ENCODE results near the gene SH2D3A.
"Not testable (repeated sequence)": the region's sequence is repeated elsewhere in the genome, so short reads cannot be mapped to it uniquely, and the experiment has no call there.

The SH2D3A gene

DNA sequence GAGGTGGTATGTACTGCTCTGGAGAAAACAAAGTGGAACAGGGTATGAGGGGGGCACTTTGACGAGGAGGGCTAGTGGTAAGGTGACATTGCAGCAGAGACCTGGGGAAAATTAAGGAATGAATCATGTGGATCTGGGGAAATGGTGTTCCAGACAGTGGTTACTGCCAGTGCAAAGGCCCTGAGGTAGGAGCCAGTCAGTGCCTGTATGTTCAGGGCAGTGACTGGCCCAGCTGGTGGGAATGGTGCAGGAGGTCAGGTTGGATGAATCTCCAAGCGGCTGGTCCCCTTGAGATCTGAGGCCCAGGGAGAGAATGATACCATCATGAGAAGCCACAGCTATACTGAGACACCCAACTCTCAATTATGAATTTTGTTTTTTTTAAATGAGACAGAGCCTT is 10.2 kb upstream of the SH2D3A start:
- no peak for DNase-seq
- intact Hi-C loops (cut with DNase I; ENCODE audit: low total_unique reads): no loop called here
- H3K9me3 ChIP-seq: no peaks in the 10 kb centered on the region
- TF ChIP-seq, protein P1, sequence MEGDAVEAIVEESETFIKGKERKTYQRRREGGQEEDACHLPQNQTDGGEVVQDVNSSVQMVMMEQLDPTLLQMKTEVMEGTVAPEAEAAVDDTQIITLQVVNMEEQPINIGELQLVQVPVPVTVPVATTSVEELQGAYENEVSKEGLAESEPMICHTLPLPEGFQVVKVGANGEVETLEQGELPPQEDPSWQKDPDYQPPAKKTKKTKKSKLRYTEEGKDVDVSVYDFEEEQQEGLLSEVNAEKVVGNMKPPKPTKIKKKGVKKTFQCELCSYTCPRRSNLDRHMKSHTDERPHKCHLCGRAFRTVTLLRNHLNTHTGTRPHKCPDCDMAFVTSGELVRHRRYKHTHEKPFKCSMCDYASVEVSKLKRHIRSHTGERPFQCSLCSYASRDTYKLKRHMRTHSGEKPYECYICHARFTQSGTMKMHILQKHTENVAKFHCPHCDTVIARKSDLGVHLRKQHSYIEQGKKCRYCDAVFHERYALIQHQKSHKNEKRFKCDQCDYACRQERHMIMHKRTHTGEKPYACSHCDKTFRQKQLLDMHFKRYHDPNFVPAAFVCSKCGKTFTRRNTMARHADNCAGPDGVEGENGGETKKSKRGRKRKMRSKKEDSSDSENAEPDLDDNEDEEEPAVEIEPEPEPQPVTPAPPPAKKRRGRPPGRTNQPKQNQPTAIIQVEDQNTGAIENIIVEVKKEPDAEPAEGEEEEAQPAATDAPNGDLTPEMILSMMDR (IDR thresholded peaks at IDR 0.05): no peak
- H3K4me3 ChIP-seq: no peak overlapping the region
- H3K27ac ChIP-seq: no peak overlapping the region
- H3K4me1 ChIP-seq: no peaks in the 10 kb centered on the region
- no peaks in the 10 kb centered on the region for H3K36me3 ChIP-seq
- H3K27me3 ChIP-seq: peaks cover 0 to 11% of the 10 kb centered on the region in 2 donors

DNA sequence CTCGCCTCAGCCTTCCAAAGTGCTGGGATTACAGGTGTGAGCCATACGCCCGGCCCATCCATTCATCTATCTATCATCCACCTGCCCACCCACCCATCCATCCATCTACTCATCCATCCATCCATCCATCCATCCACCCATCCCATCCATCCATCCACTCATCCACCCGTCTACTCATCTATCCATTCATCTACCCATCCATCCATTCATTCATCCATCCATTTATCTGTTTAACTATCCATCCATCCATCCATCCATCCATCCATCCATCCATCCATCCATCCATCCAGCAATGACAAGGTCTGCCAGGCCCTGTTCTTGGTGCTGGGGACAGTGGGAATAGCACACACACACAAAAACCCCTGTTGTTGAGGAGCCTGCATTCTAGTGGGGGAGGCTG is 9.8 kb upstream of the SH2D3A start:
- Histone ChIP-seq H3K9me3 (no peaks in the 10 kb centered on the region), H3K4me1 (no peaks in the 10 kb centered on the region), H3K27ac (no peak overlapping the region), H3K36me3 (no peaks in the 10 kb centered on the region), H3K4me3 (no peak overlapping the region), H3K27me3 (peaks cover 0 to 16% of the 10 kb centered on the region in 2 donors)
- TF ChIP-seq, protein P1 (IDR thresholded peaks at IDR 0.05): no peak
- no peak for DNase-seq
- intact Hi-C loops (cut with DNase I; ENCODE audit: low total_unique reads): no loop called here

DNA sequence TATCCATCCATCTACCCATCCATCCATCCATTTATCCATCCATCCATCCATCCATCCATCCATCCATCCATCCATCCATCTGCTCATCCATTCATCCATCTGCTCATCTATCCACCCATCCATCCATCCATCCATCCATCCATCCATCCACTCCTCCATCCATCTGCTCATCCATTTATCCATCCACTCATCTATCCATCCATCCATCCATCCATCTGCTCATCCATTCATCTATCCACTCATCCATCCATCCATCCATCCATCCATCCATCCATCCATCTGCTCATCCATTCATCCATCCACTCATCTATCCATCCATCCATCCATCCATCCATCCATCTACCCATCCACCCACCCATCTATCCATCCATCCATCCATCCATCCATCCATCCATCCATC is 8.8 kb upstream of the SH2D3A start:
- DNase-seq; H3K4me3 ChIP-seq; H3K4me1 ChIP-seq; intact Hi-C loops (cut with DNase I; ENCODE audit: low total_unique reads); H3K27ac ChIP-seq; H3K36me3 ChIP-seq; H3K9me3 ChIP-seq: not testable (repeated sequence)
- H3K27me3 ChIP-seq: peaks cover 0 to 19% of the 10 kb centered on the region in 2 donors

DNA sequence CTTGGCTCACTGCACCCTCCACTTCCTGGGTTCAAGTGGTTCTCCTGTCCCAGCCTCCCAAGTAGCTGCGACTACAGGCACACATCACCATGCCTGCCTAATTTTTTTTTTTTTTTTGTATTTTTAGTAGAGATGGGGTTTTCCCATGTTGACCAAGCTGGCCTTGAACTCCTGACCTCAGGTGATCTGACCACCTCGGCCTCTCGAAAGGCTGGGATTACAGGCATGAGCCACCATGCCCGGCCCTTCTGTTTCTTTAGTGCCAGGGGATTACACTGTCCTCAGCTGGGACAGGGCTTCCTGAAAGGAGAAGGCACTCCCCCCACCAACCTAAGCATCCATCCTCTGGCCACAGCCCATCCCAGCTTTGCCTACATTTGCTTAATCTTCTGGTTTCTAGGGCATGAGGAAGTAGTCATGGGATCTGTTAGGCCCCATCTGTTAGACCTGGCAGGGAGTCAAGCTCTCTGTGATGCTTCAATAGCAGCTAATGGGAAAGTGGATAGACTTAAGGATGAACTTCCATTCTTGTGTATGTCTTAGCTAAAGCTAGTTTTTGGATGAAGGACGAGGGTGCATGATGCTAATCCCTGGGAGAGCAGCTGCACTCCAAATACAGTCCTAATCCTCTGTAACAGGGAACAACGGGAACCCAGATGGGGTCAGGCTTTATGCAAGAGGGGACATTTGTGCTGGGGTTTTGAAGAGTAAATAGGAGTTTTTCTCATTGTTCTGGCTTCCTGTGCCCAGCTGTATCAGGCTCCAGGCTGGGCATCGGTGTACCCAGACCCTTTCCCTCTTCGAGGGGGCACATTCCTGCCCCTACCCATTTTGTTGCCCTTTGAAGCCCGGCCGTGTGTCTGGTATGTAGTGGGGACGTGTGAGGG is 7.8 kb upstream of the SH2D3A start:
- no peak overlapping the region for H3K4me3 ChIP-seq
- no peaks in the 10 kb centered on the region for H3K4me1 ChIP-seq
- H3K9me3 ChIP-seq: no peaks in the 10 kb centered on the region
- no peaks in the 10 kb centered on the region for H3K36me3 ChIP-seq
- TF ChIP-seq, protein P1 (IDR thresholded peaks at IDR 0.05): no peak
- DNase-seq: peak in 1 of 2 donors; percentile 36
- intact Hi-C loops (cut with DNase I; ENCODE audit: low total_unique reads): no loop called here
- no peak overlapping the region for H3K27ac ChIP-seq
- peaks cover 0 to 19% of the 10 kb centered on the region in 2 donors for H3K27me3 ChIP-seq

DNA sequence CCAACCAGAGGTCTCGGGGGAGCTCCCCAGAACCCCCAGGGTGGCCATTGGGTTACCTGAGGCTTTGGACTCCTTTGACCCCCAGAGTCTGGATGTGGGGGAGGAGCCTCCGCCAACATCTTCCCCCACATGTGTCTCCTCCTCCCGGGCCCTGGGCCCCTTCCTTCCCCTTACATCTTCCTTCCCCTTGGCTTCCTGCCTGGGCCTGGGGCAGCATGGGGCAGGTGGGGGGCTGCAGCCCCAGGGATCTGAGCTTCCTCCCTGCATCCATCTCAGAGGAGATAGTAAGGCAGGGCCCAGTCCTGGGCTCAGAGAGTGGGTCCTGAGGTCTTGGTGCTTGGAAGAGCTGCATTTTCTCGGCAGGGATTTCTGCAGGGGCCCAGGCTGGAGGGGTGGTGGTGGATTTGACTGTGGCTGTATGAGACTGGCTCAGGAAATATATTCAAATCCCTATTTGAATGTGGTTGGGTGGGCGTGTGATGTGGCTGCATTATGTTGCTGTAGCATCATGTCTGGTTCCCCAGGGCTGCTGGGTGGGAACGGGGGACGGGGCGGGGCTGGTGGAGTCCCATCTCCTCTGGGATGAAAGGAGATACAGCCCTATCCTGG is 6.2 kb upstream of the SH2D3A start:
- intact Hi-C loops (cut with DNase I; ENCODE audit: low total_unique reads): no loop called here
- TF ChIP-seq, protein P1 (IDR thresholded peaks at IDR 0.05): no peak

DNA sequence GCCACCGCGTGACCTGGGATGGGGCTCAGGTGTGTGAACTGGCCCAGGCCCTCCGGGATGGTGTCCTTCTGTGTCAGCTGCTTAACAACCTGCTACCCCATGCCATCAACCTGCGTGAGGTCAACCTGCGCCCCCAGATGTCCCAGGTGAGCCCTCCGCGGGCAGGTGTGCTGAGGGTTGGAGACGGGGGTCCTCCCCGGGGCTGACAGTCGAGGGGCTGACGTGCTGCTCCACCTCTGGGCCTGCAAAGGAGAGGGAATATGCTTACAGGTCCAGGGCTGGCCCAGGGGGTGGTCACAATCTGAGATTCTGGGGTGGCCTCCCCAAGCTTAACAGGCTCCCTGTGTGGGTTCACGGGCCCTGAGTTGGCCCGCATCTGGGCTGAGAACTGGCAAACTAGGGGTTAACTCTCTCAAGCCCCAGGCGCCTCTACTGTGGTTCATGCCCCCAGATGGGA is 5.7 kb upstream of the SH2D3A start:
- intact Hi-C loops (cut with DNase I; ENCODE audit: low total_unique reads): no loop called here
- Histone ChIP-seq H3K4me3 (peak overlapping the region; percentile 37 to 40), H3K36me3 (no peaks in the 10 kb centered on the region), H3K9me3 (no peaks in the 10 kb centered on the region), H3K27me3 (peaks cover 0 to 27% of the 10 kb centered on the region in 2 donors), H3K27ac (no peak overlapping the region), H3K4me1 (peaks cover 0 to under 1% (median under 1%) of the 10 kb centered on the region in 4 donors)
- TF ChIP-seq, protein P1 (IDR thresholded peaks at IDR 0.05): no peak
- no peak for DNase-seq

More for the DNA sequence above, 6.2 kb upstream of the SH2D3A start:
- Histone ChIP-seq H3K27ac (no peak overlapping the region), H3K4me3 (peak overlapping the region; percentile 37 to 40), H3K36me3 (no peaks in the 10 kb centered on the region), H3K4me1 (no peaks in the 10 kb centered on the region), H3K9me3 (no peaks in the 10 kb centered on the region), H3K27me3 (peaks cover 0 to 25% of the 10 kb centered on the region in 2 donors)
- peak in 1 of 2 donors; percentile 31 for DNase-seq
